DMS114 treated with DMSO at 0.1 percent for 48 hours (cell line): Measurements from ENCODE around the gene SLC25A21.

Source experiments
- DNase-seq: peaks from one replicate; lab custom pipeline; 2025; ENCODE audit not compliant: unreplicated experiment; lab: John Stamatoyannopoulos, UW

Gene SLC25A21

GRCh38 chr14:37144729-37145363, 27.6 kb downstream of the SLC25A21 start:
- no peak for DNase-seq

GRCh38 chr14:37143475-37143874, 28.9 kb downstream of the SLC25A21 start:
- no peak for DNase-seq

DNA sequence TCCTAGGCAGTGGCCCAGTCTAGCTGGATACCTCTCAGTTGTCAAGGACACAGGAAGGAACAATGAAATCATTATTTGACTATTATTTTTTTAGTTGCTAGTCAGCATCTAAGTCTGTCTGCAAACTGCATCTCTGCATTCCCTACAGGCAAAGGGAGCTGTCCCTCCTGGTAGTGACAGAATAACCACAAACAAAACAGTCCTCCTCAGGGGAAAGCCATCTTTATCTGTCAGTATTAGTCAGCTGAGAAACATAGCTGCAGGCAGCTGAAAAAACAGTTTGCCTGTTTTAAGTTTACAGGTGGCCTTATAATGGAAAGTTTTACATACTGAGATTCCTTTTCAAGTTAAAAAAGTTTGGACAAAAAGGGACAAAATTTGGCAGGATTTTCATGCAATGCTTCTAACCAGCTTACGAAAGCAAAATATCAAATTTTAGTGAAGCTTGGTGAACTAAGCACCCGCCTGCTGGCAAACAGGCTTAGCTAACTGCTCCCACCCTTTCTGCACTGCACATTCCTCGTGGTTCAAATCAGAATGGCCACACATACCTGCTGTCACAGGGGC, 29.5 kb downstream of the SLC25A21 start:
- no peak for DNase-seq

DNA sequence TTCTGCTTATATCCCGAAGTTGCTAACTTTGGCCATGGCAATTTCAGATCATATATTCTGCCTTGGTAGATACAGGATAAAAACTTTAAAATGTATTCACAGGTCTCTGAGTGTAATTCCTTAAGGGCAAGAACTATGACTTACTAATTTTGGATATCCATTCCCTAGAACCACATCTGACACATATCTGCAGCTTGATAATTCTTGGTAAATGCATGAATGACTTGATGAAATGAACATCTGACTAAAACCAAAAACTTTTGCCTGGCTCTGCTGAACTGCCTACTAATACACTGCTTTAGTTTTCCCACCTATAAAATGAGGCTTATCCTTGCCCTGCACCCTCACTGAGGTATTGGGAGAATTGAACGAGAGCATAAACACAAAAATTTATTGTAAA, 32.2 kb downstream of the SLC25A21 start:
- no peak for DNase-seq

- no peak for DNase-seq
Observed at GRCh38 chr14:37139710-37140109, 32.7 kb downstream of the SLC25A21 start.

DNA sequence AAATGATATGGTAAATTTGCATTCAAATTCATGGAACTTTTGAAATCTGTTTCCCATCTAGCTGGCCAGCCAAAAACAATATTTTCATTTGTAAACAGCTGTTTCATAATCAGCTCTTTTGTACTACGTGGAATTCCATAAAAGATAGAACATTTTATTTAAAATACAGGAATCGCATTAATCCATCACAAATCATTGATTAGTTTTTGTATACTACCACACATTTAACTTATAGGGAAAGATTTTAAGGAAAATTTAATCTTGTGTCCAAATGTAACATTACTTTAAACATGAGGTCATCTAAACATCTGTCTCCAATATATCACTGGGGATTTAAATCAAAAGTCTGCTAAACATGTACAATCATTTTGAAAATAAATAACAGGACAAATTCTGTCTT, 33.5 kb downstream of the SLC25A21 start:
- no peak for DNase-seq

- DNase-seq: no peak
Observed at GRCh38 chr14:37133284-37133913, 39.0 kb downstream of the SLC25A21 start.

DNA sequence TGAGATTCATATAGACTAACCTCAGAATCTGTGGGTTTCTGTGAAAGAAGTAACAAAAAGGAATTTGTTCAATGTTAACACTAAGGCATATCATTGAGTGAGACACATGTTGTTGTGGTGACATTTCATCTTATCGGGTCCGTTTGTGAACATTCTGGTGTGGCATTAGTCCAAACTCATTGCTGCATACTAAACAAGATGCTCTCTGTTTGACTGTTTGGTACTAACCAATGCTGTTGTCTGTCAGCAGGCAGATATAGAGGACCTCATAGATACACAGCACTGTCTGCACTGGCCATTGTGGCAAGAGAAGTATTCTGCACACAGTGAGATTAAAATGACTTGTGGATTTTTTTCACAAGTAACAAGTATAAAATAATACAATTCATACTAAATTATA, 41.2 kb downstream of the SLC25A21 start:
- DNase-seq: no peak

DNA sequence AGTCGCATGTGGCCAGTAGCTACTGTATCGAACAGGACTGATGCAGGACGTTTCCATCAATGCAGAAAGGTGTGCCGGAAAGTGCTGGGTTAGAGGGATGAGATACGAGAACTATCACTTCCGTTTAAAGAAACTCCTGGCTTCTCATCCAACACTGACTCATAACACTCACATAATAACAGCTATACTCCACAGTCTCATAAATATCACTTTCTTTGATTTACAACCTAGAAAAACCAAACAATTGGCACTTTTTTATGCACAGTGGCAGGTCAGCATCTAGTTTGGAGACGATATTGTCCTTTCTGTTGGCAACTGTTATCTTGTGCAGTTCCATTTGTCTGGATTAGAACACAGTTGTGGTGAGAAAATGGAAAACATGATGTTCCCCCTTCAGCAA, 43.4 kb downstream of the SLC25A21 start:
- DNase-seq: no peak

DNA sequence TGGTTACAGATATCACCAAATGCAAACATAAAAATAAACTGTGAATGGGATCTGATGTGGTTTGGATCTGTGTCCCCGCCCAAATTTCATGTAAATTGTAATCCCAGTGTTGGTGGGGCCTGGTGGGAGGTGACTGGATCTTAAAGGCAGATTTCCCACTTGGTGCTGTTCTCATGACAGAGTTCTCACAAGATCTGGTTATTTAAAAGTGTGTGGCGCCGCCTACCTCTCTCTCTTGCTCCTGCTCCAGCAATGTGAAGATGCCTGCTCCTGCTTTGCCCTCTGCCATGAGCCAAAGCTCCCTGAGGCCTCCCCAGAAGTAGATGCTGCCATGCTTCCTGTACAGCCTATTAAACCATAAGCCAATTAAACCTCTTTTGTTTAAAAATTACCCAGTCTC, 47.8 kb downstream of the SLC25A21 start:
- no peak for DNase-seq

GRCh38 chr14:37122919-37123639, 49.3 kb downstream of the SLC25A21 start:
- no peak for DNase-seq

DNA sequence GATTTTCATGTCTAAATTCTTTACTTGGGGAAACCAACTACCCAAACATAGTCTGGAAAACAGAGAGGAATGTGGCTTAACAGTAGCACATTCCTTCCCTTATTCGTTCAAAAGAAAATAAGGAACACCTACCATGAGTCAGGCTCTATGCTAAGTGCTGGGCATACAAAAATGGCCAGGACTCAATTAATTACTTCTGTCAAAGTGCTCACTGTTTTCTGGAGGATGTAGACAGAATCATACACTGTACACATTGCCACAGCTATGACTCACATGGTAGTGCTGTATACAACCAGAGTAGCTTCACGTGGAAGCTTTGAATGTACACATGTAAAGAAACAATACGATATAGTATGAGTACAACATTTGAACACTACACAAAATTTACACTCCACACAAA, 50.1 kb downstream of the SLC25A21 start:
- DNase-seq: no peak

GRCh38 chr14:37118673-37119366, 53.6 kb downstream of the SLC25A21 start:
- no peak for DNase-seq

DNA sequence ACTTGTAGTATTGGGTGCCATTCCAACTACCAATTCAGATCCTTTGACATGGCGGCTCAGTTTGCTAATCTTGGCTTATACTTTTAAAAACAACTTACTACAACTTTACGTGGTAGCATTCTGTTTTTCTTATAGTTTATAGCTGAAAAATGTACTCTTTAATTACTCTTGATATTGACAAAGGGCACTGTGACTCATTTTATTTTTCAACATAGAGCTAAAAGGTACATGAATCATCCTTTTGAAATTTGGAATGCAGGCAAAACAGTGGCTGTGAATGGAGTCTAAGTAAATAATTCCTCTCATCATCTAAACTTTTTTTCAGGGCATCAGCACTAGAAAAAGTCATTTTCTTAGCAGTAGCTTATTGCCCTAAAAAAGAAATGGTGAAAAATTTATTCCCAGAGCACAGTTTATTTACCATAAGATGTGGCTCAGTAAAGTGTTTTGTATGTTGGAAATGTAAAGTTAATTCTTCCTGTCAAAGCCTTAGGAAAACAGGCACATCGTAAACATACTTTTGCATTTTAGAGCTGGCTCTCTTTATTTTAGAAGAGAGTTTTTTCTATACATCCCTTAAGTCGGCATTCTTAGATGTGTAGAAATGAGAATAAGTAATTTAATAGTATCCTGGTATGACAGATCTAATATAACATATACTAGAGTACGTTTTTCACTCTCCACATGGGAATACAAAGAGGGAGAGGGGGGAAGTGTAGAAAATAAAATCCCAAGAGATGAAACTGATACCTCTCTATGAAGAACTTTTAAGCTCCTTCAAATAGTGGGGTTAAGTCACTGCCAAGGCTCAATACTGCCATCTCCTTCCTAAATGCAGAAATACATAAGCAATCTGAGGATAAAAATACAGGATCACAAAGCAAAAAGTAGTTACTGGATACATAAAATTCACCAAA, 55.2 kb downstream of the SLC25A21 start:
- DNase-seq: no peak

- no peak for DNase-seq
Observed at GRCh38 chr14:37115406-37115805, 57.0 kb downstream of the SLC25A21 start.

GRCh38 chr14:37114559-37114958, 57.8 kb downstream of the SLC25A21 start:
- no peak for DNase-seq

DNA sequence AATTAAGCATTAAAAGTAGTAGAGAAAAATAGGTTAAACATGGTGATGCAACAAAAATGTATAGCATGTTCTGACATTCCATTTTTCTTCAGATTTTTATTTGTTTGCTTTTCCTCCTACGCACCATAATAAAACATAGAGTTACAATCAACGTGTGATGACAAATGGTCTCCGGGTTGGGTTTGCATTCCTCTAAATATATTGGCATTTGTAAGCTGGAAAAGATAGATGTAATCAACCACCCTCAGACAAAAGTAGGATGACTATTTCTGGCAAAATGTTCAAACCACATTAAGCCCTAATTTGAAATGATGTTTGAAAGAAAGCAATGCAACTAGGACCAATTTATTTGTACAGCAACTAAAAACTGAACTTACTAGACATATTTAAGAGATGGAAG, 58.4 kb downstream of the SLC25A21 start:
- DNase-seq: no peak

GRCh38 chr14:37098132-37098531, 74.3 kb downstream of the SLC25A21 start:
- DNase-seq: no peak

DNA sequence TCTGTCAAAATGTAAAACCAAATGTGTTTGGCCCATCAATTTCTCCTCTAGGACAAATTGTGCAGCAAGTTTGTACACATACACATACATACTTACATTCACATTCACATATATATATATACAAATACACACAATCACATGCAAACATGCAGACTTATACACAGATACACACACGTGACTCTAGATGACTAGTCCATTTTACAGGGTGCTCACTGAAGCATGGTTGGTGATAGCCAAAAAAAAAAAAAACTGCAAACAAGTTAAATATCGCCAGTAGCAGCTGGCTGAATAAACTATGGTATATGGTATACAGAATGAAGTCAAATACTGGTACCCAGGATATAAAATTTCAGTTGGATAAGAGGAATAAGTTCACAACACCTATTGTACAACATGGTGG, 77.9 kb downstream of the SLC25A21 start:
- no peak for DNase-seq

DNA sequence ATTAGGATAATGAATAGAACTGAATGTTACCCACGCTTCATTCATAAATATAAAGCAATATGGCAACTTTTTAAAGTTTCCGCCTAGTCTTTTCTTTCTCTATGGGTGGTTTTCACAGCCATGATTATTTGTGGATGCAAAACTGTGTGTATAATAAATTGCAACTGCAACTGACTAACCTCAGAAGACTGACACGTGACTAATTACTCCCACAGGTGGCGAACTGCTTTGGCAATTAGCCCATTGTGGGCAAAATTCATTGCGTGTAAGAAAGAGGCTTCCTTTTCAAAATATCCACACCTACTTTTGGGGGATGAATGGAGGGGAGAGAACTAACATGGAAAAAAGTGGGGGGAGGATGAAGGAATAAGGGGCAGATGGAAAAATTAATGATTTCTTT, 79.0 kb downstream of the SLC25A21 start:
- no peak for DNase-seq
